ENCODE results near the gene ENKD1. TPM values are rescaled to one million over a fixed set of nuclear protein-coding genes. Genes with fewer than 3 reads are reported as not detected.
A peak's percentile ranks its signal among the peaks of the same experiment; 100 is the strongest.

Gene ENKD1
- total and polyA plus RNA-seq, 2 of the 13 experiments (the other 11 are each of a cell fraction or from before 2014, with no cell fraction given) = 10.8 to 20.8 TPM

GRCh38 chr16:67659675-67660563 is 6.6 kb downstream of the ENKD1 start, which contains the start of gene ACD (continued):
- TF ChIP-seq MIER2 (CRISPR knock-in tag; IDR thresholded peaks at IDR 0.05) (peak; percentile 68; the same call in 1 of the 2 replicates), ZZZ3 (CRISPR knock-in tag; IDR thresholded peaks at IDR 0.05; ENCODE audit: borderline replicate concordance) (peak; percentile 64; the same call in 1 of the 2 replicates), MED13 (CRISPR knock-in tag; IDR thresholded peaks at IDR 0.05) (no peak), ZNF446 (CRISPR knock-in tag; IDR thresholded peaks at IDR 0.05) (peak; percentile 65; the same call in 1 of the 2 replicates), ZFP36L1 (CRISPR knock-in tag; IDR thresholded peaks at IDR 0.05) (no peak), ZBTB21 (CRISPR knock-in tag; IDR thresholded peaks at IDR 0.05) (0 out of 2 replicates have a peak, but pooled peaks have one; percentile 10), ZNF430 (CRISPR knock-in tag; IDR thresholded peaks at IDR 0.05) (peak; percentile 83; the same call in 1 of the 2 replicates), ZNF12 (CRISPR knock-in tag; IDR thresholded peaks at IDR 0.05) (0 out of 2 replicates have a peak, but pooled peaks have one; percentile 6), MLLT10 (CRISPR knock-in tag; IDR thresholded peaks at IDR 0.05) (no peak), KLF6 (CRISPR knock-in tag; IDR thresholded peaks at IDR 0.05) (0 out of 2 replicates have a peak, but pooled peaks have one; percentile 6), MAX (IDR thresholded peaks at IDR 0.05) (peak; percentile 70), ZNF781 (CRISPR knock-in tag; IDR thresholded peaks at IDR 0.05; ENCODE audit: borderline replicate concordance, not compliant biosample characterization) (peak; percentile 71), ELK4 (CRISPR knock-in tag; IDR thresholded peaks at IDR 0.05; ENCODE audit: borderline replicate concordance) (0 out of 2 replicates have a peak, but pooled peaks have one; percentile 41), ZNF335 (CRISPR knock-in tag; IDR thresholded peaks at IDR 0.05) (peak; percentile 46; the same call in 1 of the 2 replicates), ZBTB26 (CRISPR knock-in tag; IDR thresholded peaks at IDR 0.05; ENCODE audit: borderline replicate concordance) (no peak), SP4 (CRISPR knock-in tag; IDR thresholded peaks at IDR 0.05) (peak; percentile 85), KMT2B (CRISPR knock-in tag; IDR thresholded peaks at IDR 0.05) (peak; percentile 74), STAG1 (CRISPR knock-in tag; IDR thresholded peaks at IDR 0.05) (no peak), ZFY (CRISPR knock-in tag; IDR thresholded peaks at IDR 0.05) (peak; percentile 95)
- TF ChIP-seq, protein P1, sequence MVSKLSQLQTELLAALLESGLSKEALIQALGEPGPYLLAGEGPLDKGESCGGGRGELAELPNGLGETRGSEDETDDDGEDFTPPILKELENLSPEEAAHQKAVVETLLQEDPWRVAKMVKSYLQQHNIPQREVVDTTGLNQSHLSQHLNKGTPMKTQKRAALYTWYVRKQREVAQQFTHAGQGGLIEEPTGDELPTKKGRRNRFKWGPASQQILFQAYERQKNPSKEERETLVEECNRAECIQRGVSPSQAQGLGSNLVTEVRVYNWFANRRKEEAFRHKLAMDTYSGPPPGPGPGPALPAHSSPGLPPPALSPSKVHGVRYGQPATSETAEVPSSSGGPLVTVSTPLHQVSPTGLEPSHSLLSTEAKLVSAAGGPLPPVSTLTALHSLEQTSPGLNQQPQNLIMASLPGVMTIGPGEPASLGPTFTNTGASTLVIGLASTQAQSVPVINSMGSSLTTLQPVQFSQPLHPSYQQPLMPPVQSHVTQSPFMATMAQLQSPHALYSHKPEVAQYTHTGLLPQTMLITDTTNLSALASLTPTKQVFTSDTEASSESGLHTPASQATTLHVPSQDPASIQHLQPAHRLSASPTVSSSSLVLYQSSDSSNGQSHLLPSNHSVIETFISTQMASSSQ (IDR thresholded peaks at IDR 0.05; ENCODE audit: low read depth) = no peak
- TF ChIP-seq, protein P1 (CRISPR knock-in tag; IDR thresholded peaks at IDR 0.05; ENCODE audit: borderline replicate concordance) = peak; percentile 59
- TF ChIP-seq, protein P2, sequence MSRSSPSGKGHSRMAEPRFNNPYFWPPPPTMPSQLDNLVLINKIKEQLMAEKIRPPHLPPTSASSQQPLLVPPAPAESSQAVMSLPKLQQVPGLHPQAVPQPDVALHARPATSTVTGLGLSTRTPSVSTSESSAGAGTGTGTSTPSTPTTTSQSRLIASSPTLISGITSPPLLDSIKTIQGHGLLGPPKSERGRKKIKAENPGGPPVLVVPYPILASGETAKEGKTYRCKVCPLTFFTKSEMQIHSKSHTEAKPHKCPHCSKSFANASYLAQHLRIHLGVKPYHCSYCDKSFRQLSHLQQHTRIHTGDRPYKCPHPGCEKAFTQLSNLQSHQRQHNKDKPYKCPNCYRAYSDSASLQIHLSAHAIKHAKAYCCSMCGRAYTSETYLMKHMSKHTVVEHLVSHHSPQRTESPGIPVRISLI (CRISPR knock-in tag; IDR thresholded peaks at IDR 0.05; ENCODE audit: borderline replicate concordance) = peak; percentile 61; the same call in 1 of the 2 replicates

Data from HepG2 (cell line).